Endothelial cell of umbilical vein (primary cell): ENCODE data around the gene HCLS1. TPM values are rescaled to one million over a fixed set of nuclear protein-coding genes. Genes with fewer than 3 reads are reported as not detected.
"Not testable (repeated sequence)": the region's sequence is repeated elsewhere in the genome, so short reads cannot be mapped to it uniquely, and the experiment has no call there.

Source experiments
- BruUV-seq: library from RNA; stranded (reverse); fragments of 400-500 nt; replicated peaks from 2 replicates; lab custom pipeline; 2021; lab: Mats Ljungman, UMichigan
- CTCF ChIA-PET: fragments of 300-600, 350-600 bp; sonication (Branson Sonifier 250); formaldehyde crosslinking; loops from one replicate; lab custom pipeline; 2021; ENCODE audit warnings: antibody characterized with exemption, inconsistent platforms; lab: Charles Lee
- POLR2A ChIA-PET: fragments of 300-600, 350-600 bp; sonication (Branson Sonifier 250); formaldehyde crosslinking; loops from one replicate; lab custom pipeline; 2021; ENCODE audit warnings: antibody characterized with exemption, inconsistent platforms; lab: Charles Lee
- DNase-seq: peaks from one replicate; pipeline ENCODE4 v3.0.0-alpha.2; 2011; ENCODE audit warnings: low read depth, low spot score
- FAIRE-seq: peaks from 2 replicates; lab custom pipeline; 2011; peaks lifted over from hg19 to GRCh38; lab: Jason Lieb, UNC
- H2AFZ ChIP-seq: 2 replicates; pipeline ENCODE4 v1.6.0; 2012; ENCODE audit warnings: low read depth, low read length, control low read depth, inconsistent platforms
- H3K27ac ChIP-seq: 2 replicates; pipeline ENCODE4 v1.5.1; 2011; ENCODE audit warnings: low read depth, mild to moderate bottlenecking, control low read depth, low read length, moderate library complexity; ENCODE audit not compliant: insufficient read depth
- H3K27me3 ChIP-seq, 2 experiments: 2 replicates each; pipeline versions ENCODE4 v1.6.0 to v1.6.1; 2011; ENCODE audit warnings: low read length in 2 of 2, mixed read lengths in 1 of 2; ENCODE audit not compliant: control insufficient read depth in 2 of 2, insufficient read depth in 2 of 2
- H3K36me3 ChIP-seq, 2 experiments: 2 replicates in 1 of 2; 3 replicates in 1 of 2; pipeline ENCODE4 v1.5.1; 2011; ENCODE audit warnings: low read length in 2 of 2, mild to moderate bottlenecking in 1 of 2, moderate library complexity in 1 of 2; ENCODE audit not compliant: control insufficient read depth in 2 of 2, insufficient read depth in 2 of 2; ENCODE audit errors: extremely low read depth in 1 of 2
- H3K4me1 ChIP-seq: 3 replicates; pipeline ENCODE4 v1.5.1; 2011; ENCODE audit warnings: mild to moderate bottlenecking, low read length; ENCODE audit not compliant: control insufficient read depth, insufficient read depth; ENCODE audit errors: extremely low read depth
- H3K4me2 ChIP-seq: 2 replicates; pipeline ENCODE4 v1.6.1; 2011; ENCODE audit warnings: low read length, control low read depth, mixed read lengths; ENCODE audit not compliant: insufficient read depth
- H3K4me3 ChIP-seq, 3 experiments: fragments of 200-600 bp in 1 of 3; sonication (generic), shearing (Covaris generic) in 1 of 3; replicated peaks in 1 of 3; 2 replicates each; pipeline ENCODE4 v1.5.1; 2011 to 2016; ENCODE audit warnings: control low read depth in 3 of 3, low read length in 3 of 3, mild to moderate bottlenecking in 2 of 3, inconsistent platforms in 1 of 3, low read depth in 1 of 3, moderate library complexity in 1 of 3; ENCODE audit not compliant: insufficient read depth in 1 of 3
- H3K79me2 ChIP-seq: 2 replicates; pipeline ENCODE4 v1.6.0; 2012; ENCODE audit warnings: low read length, inconsistent platforms; ENCODE audit not compliant: control insufficient read depth, insufficient read depth
- H3K9ac ChIP-seq: replicated peaks from 2 replicates; pipeline ENCODE3; 2011; ENCODE audit warnings: low read length, control low read depth; ENCODE audit not compliant: insufficient read depth; ENCODE audit errors: extremely low read depth
- H3K9me1 ChIP-seq: replicated peaks from 3 replicates; pipeline ENCODE4 v1.6.0; 2011; ENCODE audit warnings: mild to moderate bottlenecking, low read length; ENCODE audit not compliant: control insufficient read depth, insufficient read depth; ENCODE audit errors: extremely low read depth
- H3K9me3 ChIP-seq: replicated peaks from 2 replicates; pipeline ENCODE4 v1.5.1; 2012; ENCODE audit warnings: low read length, inconsistent platforms; ENCODE audit not compliant: control insufficient read depth, insufficient read depth
- H4K20me1 ChIP-seq: replicated peaks from 2 replicates; pipeline ENCODE3; 2011; ENCODE audit warnings: mild to moderate bottlenecking, low read length; ENCODE audit not compliant: control insufficient read depth, insufficient read depth; ENCODE audit errors: extremely low read depth
- CTCF ChIP-seq, 2 donors: IDR thresholded peaks; 1 replicate in 1 of 2; 2 replicates in 1 of 2; pipeline ENCODE4 v1.5.1; 2011; ENCODE audit warnings: low read length in 2 of 2, mild to moderate bottlenecking in 2 of 2, moderate library complexity in 2 of 2, control low read depth in 1 of 2, inconsistent platforms in 1 of 2, low read depth in 1 of 2; ENCODE audit not compliant: insufficient read depth in 1 of 2; ENCODE audit errors: extremely low read depth in 1 of 2
- EZH2 ChIP-seq: IDR thresholded peaks from 2 replicates; pipeline ENCODE4 v1.6.1; 2012; ENCODE audit warnings: borderline replicate concordance, low read depth, mild to moderate bottlenecking, moderate library complexity, low read length, inconsistent platforms; ENCODE audit not compliant: severe bottlenecking
- FOS ChIP-seq: IDR thresholded peaks from 2 replicates; pipeline ENCODE4 v1.6.1; 2011; ENCODE audit warnings: mild to moderate bottlenecking, low read length, moderate library complexity, borderline replicate concordance; ENCODE audit not compliant: insufficient read depth
- GATA2 ChIP-seq: IDR thresholded peaks from 2 replicates; pipeline ENCODE4 v1.7.0; 2011; ENCODE audit warnings: low read depth, mild to moderate bottlenecking, moderate library complexity, mixed read lengths, low read length; ENCODE audit not compliant: insufficient read length, insufficient read depth
- JUN ChIP-seq: IDR thresholded peaks from 2 replicates; pipeline ENCODE4 v1.6.1; 2011; ENCODE audit warnings: borderline replicate concordance, low read depth; ENCODE audit not compliant: insufficient read length, insufficient read depth
- MYC ChIP-seq: IDR thresholded peaks from one replicate; pipeline ENCODE4 v1.6.1; 2011; ENCODE audit warnings: mild to moderate bottlenecking, low read depth, low read length
- POLR2A ChIP-seq: IDR thresholded peaks from 2 replicates; pipeline ENCODE4 v1.6.1; 2012; ENCODE audit warnings: low read depth, mild to moderate bottlenecking, control low read depth, low read length
- POLR2AphosphoS5 ChIP-seq: IDR thresholded peaks from 2 replicates; pipeline ENCODE4 v1.6.1; 2012; ENCODE audit warnings: low read depth, mild to moderate bottlenecking, control low read depth, low read length, moderate library complexity; ENCODE audit not compliant: insufficient read depth
- dilution Hi-C: fragments of 300-500 bp; cut with MboI; formaldehyde crosslinking; loops from one replicate; pipeline ENCODE4 v1.15.0; 2019; ENCODE audit warnings: low sequenced_read_pairs; ENCODE audit not compliant: extremely low pct_ligation_motif_present
- intact Hi-C: fragments of 100-400 bp; cut with micrococcal nuclease; formaldehyde crosslinking; loops from one replicate; pipeline ENCODE4 v1.10.0; 2022
- polyA plus RNA-seq, 4 experiments: library from polyadenylated mRNA; depleted of rRNA in 3 of 4; stranded (reverse) in 3 of 4; unstranded in 1 of 4; fragments of >200 nt; gene quantifications; 2 replicates each; pipeline versions ENCODE4 v1.2.1 to v1.2.3, GENCODE V29; 2011 to 2012; ENCODE audit warnings: missing spikeins in 1 of 4
- total RNA-seq: library from RNA; stranded (reverse); gene quantifications from 2 replicates; pipeline ENCODE4 v1.2.3, GENCODE V29; 2021

Gene HCLS1
- total and polyA plus RNA-seq, 2 donors (not counting 3 experiments of a cell fraction or from before 2014, with no cell fraction given), result 51.9 to 63.5 TPM

GRCh38 chr3:121601212-121601812 is 59.4 kb downstream of the HCLS1 start:
- H3K4me2 ChIP-seq, result no peak overlapping the region
- ChIA-PET CTCF (interaction anchor here (0.9 to 1.1 kb wide), 3 partner anchors 15 to 54 kb away, joined by 3 to 4 read pairs (median 3); no protein-coding TSS in a partner anchor), POLR2A (no interaction called here)
- no peaks in the 10 kb centered on the region for H3K4me1 ChIP-seq
- intact Hi-C loops (no loop called here), dilution Hi-C loops (no loop called here)
- BruUV-seq, result no TSS peak
- H4K20me1 ChIP-seq, result no peaks in the 10 kb centered on the region
- no peaks in the 10 kb centered on the region for H3K9me1 ChIP-seq
- DNase-seq, result peak; percentile 6
- TF ChIP-seq EZH2, result no peak
- TF ChIP-seq MYC, result no peak
- no peak for TF ChIP-seq GATA2
- no peak for TF ChIP-seq FOS
- TF ChIP-seq JUN, result no peak
- TF ChIP-seq POLR2AphosphoS5, result no peak
- TF ChIP-seq POLR2A, result no peak
- no peak for TF ChIP-seq CTCF (IDR thresholded peaks at IDR 0.05; ENCODE audit: extremely low read depth in 1 of 2, insufficient read depth in 1 of 2, low read depth in 1 of 2, low read length in 2 of 2)
- H3K27ac ChIP-seq, result no peak overlapping the region
- H3K36me3 ChIP-seq, result no peaks in the 10 kb centered on the region
- no peak for FAIRE-seq
- H2AFZ ChIP-seq, result no peak overlapping the region
- no peak overlapping the region for H3K4me3 ChIP-seq
- no peak overlapping the region for H3K9ac ChIP-seq
- peaks cover 0 to 2% of the 10 kb centered on the region in 2 experiments for H3K27me3 ChIP-seq
- no peaks in the 10 kb centered on the region for H3K79me2 ChIP-seq
- H3K9me3 ChIP-seq, result no peaks in the 10 kb centered on the region

- H3K9ac ChIP-seq, H3K9me3 ChIP-seq, H3K9me1 ChIP-seq, POLR2A ChIA-PET, H3K4me1 ChIP-seq, H3K27me3 ChIP-seq, H3K4me2 ChIP-seq, H3K79me2 ChIP-seq, intact Hi-C loops, dilution Hi-C loops, H3K27ac ChIP-seq, DNase-seq, H3K4me3 ChIP-seq, FAIRE-seq, H4K20me1 ChIP-seq, CTCF ChIA-PET, H2AFZ ChIP-seq, BruUV-seq, H3K36me3 ChIP-seq: not testable (repeated sequence)
These were observed 60.8 kb downstream of the HCLS1 start for GRCh38 chr3:121599900-121600299.
